Esophagus squamous epithelium (tissue), 4 donors: Measurements from ENCODE around the gene CHMP4A.

Source experiments
- CTCF ChIP-seq, 6 experiments: fragments of 450-650 bp in 4 of 6; fragments of 200-600 bp in 2 of 6; sonication (generic) in 2 of 6; IDR thresholded peaks; one replicate each; pipeline ENCODE4 v1.5.1; 2016 to 2019; ENCODE audit warnings: antibody characterized with exemption in 6 of 6, mild to moderate bottlenecking in 4 of 6, moderate library complexity in 4 of 6
- POLR2A ChIP-seq, 4 donors: fragments of 450-650 bp; IDR thresholded peaks; one replicate each; pipeline ENCODE4 v1.6.1; 2017; ENCODE audit warnings: antibody characterized with exemption in 4 of 4, mild to moderate bottlenecking in 4 of 4, moderate library complexity in 3 of 4

GRCh38 chr14:24249230-24250021, 36.1 kb upstream of the CHMP4A start:
- no peak for TF ChIP-seq CTCF (IDR thresholded peaks at IDR 0.05)
- no peak for TF ChIP-seq POLR2A (IDR thresholded peaks at IDR 0.05)
